GM18526 (cell line): ENCODE data around the gene LNX2.

ENCODE experiments used
- POLR2A ChIP-seq: IDR thresholded peaks from 3 replicates; pipeline ENCODE4 v1.6.1; 2011; ENCODE audit not compliant: insufficient read length; ENCODE audit errors: extremely low read depth

The LNX2 gene

GRCh38 chr13:27620377-27621115 is at the start of gene LNX2:
Gene LNX2 (minus strand): TSS chr13:27620529. CDS start chr13:27581703, 38,826 bp downstream.
- peak; percentile 59 for TF ChIP-seq POLR2A

- no peak for TF ChIP-seq POLR2A
Measured at GRCh38 chr13:27667946-27668345, 47.6 kb upstream of the LNX2 start.

GRCh38 chr13:27666951-27667350 is 46.6 kb upstream of the LNX2 start:
- no peak for TF ChIP-seq POLR2A

GRCh38 chr13:27665761-27666160 is 45.4 kb upstream of the LNX2 start:
- no peak for TF ChIP-seq POLR2A

- TF ChIP-seq POLR2A, result no peak
Measured at GRCh38 chr13:27665333-27665732, 45.0 kb upstream of the LNX2 start.

- TF ChIP-seq POLR2A, result no peak
Measured at GRCh38 chr13:27663947-27664346, 43.6 kb upstream of the LNX2 start.

GRCh38 chr13:27662738-27663470 is 42.6 kb upstream of the LNX2 start:
- no peak for TF ChIP-seq POLR2A

- no peak for TF ChIP-seq POLR2A
Measured at GRCh38 chr13:27661017-27661416, 40.7 kb upstream of the LNX2 start.

- no peak for TF ChIP-seq POLR2A
Measured at GRCh38 chr13:27660511-27660910, 40.2 kb upstream of the LNX2 start.

- TF ChIP-seq POLR2A, result no peak
Measured at GRCh38 chr13:27659145-27659865, 39.0 kb upstream of the LNX2 start.

- no peak for TF ChIP-seq POLR2A
Measured at GRCh38 chr13:27658546-27658945, 38.2 kb upstream of the LNX2 start.

GRCh38 chr13:27657724-27658123 is 37.4 kb upstream of the LNX2 start:
- TF ChIP-seq POLR2A, result no peak

GRCh38 chr13:27654816-27655215 is 34.5 kb upstream of the LNX2 start:
- no peak for TF ChIP-seq POLR2A

- no peak for TF ChIP-seq POLR2A
Measured at GRCh38 chr13:27654059-27654458, 33.7 kb upstream of the LNX2 start.

- no peak for TF ChIP-seq POLR2A
Measured at GRCh38 chr13:27650312-27650711, 30.0 kb upstream of the LNX2 start.

- no peak for TF ChIP-seq POLR2A
Measured at GRCh38 chr13:27644302-27644701, 24.0 kb upstream of the LNX2 start.
